ENCODE results near the gene BRPF3. TPM values are rescaled to one million over a fixed set of nuclear protein-coding genes. Genes with fewer than 3 reads are reported as not detected.

Gene BRPF3
- total and polyA plus RNA-seq, 2 of the 13 experiments (the other 11 are each of a cell fraction or from before 2014, with no cell fraction given), result 12.3 to 22.9 TPM

GRCh38 chr6:36196113-36196879, at the start of gene BRPF3 (continued):
- TF ChIP-seq FIP1L1 (IDR thresholded peaks at IDR 0.05; ENCODE audit: borderline replicate concordance, insufficient read depth, low read depth, low read length) (no peak), ZNF552 (CRISPR knock-in tag; IDR thresholded peaks at IDR 0.05; ENCODE audit: borderline replicate concordance) (no peak), KAT2B (IDR thresholded peaks at IDR 0.05; ENCODE audit: borderline replicate concordance, low read depth, low read length) (no peak), ZNF788 (CRISPR knock-in tag; IDR thresholded peaks at IDR 0.05; ENCODE audit: borderline replicate concordance) (no peak), ARNT (IDR thresholded peaks at IDR 0.05) (no peak), REXO4 (CRISPR knock-in tag; IDR thresholded peaks at IDR 0.05; ENCODE audit: borderline replicate concordance) (no peak), ZNF121 (CRISPR knock-in tag; IDR thresholded peaks at IDR 0.05) (0 out of 2 replicates have a peak, but pooled peaks have one; percentile 52), HOXA7 (CRISPR knock-in tag; IDR thresholded peaks at IDR 0.05) (no peak), PHF21A (CRISPR knock-in tag; IDR thresholded peaks at IDR 0.05) (peak; percentile 49; the same call in 1 of the 2 replicates), HOXD1 (CRISPR knock-in tag; IDR thresholded peaks at IDR 0.05) (peak; percentile 31; the same call in 1 of the 2 replicates), JUND (CRISPR knock-in tag; IDR thresholded peaks at IDR 0.05) (no peak), PATZ1 (CRISPR knock-in tag; IDR thresholded peaks at IDR 0.05) (peak; percentile 80), GPN1 (CRISPR knock-in tag; IDR thresholded peaks at IDR 0.05; ENCODE audit: borderline replicate concordance) (no peak; the same call in 1 of the 2 replicates), ZNF430 (CRISPR knock-in tag; IDR thresholded peaks at IDR 0.05) (no peak; the same call in 1 of the 2 replicates), NCOA5 (CRISPR knock-in tag; IDR thresholded peaks at IDR 0.05) (no peak)
- TF ChIP-seq, protein P1, sequence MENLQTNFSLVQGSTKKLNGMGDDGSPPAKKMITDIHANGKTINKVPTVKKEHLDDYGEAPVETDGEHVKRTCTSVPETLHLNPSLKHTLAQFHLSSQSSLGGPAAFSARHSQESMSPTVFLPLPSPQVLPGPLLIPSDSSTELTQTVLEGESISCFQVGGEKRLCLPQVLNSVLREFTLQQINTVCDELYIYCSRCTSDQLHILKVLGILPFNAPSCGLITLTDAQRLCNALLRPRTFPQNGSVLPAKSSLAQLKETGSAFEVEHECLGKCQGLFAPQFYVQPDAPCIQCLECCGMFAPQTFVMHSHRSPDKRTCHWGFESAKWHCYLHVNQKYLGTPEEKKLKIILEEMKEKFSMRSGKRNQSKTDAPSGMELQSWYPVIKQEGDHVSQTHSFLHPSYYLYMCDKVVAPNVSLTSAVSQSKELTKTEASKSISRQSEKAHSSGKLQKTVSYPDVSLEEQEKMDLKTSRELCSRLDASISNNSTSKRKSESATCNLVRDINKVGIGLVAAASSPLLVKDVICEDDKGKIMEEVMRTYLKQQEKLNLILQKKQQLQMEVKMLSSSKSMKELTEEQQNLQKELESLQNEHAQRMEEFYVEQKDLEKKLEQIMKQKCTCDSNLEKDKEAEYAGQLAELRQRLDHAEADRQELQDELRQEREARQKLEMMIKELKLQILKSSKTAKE (CRISPR knock-in tag; IDR thresholded peaks at IDR 0.05; ENCODE audit: borderline replicate concordance), result 0 out of 2 replicates have a peak, but pooled peaks have one; percentile 21
- TF ChIP-seq, protein P2, sequence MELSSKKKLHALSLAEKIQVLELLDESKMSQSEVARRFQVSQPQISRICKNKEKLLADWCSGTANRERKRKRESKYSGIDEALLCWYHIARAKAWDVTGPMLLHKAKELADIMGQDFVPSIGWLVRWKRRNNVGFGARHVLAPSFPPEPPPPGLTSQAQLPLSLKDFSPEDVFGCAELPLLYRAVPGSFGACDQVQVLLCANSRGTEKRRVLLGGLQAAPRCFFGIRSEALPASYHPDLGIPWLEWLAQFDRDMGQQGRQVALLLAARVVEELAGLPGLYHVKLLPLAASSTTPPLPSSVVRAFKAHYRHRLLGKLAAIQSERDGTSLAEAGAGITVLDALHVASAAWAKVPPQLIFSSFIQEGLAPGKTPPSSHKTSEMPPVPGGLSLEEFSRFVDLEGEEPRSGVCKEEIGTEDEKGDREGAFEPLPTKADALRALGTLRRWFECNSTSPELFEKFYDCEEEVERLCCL (CRISPR knock-in tag; IDR thresholded peaks at IDR 0.05; ENCODE audit: borderline replicate concordance), result no peak
- TF ChIP-seq, protein P3, sequence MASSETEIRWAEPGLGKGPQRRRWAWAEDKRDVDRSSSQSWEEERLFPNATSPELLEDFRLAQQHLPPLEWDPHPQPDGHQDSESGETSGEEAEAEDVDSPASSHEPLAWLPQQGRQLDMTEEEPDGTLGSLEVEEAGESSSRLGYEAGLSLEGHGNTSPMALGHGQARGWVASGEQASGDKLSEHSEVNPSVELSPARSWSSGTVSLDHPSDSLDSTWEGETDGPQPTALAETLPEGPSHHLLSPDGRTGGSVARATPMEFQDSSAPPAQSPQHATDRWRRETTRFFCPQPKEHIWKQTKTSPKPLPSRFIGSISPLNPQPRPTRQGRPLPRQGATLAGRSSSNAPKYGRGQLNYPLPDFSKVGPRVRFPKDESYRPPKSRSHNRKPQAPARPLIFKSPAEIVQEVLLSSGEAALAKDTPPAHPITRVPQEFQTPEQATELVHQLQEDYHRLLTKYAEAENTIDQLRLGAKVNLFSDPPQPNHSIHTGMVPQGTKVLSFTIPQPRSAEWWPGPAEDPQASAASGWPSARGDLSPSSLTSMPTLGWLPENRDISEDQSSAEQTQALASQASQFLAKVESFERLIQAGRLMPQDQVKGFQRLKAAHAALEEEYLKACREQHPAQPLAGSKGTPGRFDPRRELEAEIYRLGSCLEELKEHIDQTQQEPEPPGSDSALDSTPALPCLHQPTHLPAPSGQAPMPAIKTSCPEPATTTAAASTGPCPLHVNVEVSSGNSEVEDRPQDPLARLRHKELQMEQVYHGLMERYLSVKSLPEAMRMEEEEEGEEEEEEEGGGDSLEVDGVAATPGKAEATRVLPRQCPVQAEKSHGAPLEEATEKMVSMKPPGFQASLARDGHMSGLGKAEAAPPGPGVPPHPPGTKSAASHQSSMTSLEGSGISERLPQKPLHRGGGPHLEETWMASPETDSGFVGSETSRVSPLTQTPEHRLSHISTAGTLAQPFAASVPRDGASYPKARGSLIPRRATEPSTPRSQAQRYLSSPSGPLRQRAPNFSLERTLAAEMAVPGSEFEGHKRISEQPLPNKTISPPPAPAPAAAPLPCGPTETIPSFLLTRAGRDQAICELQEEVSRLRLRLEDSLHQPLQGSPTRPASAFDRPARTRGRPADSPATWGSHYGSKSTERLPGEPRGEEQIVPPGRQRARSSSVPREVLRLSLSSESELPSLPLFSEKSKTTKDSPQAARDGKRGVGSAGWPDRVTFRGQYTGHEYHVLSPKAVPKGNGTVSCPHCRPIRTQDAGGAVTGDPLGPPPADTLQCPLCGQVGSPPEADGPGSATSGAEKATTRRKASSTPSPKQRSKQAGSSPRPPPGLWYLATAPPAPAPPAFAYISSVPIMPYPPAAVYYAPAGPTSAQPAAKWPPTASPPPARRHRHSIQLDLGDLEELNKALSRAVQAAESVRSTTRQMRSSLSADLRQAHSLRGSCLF (CRISPR knock-in tag; IDR thresholded peaks at IDR 0.05; ENCODE audit: borderline replicate concordance), result no peak

All from HepG2 (cell line).